T1000 (cell line): ENCODE data around the gene AHNAK.
"Not testable (repeated sequence)": the region's sequence is repeated elsewhere in the genome, so short reads cannot be mapped to it uniquely, and the experiment has no call there.

Source experiments
- DNase-seq: peaks from one replicate; lab custom pipeline; 2025; ENCODE audit warnings: mixed read lengths; lab: John Stamatoyannopoulos, UW

The AHNAK gene

DNA sequence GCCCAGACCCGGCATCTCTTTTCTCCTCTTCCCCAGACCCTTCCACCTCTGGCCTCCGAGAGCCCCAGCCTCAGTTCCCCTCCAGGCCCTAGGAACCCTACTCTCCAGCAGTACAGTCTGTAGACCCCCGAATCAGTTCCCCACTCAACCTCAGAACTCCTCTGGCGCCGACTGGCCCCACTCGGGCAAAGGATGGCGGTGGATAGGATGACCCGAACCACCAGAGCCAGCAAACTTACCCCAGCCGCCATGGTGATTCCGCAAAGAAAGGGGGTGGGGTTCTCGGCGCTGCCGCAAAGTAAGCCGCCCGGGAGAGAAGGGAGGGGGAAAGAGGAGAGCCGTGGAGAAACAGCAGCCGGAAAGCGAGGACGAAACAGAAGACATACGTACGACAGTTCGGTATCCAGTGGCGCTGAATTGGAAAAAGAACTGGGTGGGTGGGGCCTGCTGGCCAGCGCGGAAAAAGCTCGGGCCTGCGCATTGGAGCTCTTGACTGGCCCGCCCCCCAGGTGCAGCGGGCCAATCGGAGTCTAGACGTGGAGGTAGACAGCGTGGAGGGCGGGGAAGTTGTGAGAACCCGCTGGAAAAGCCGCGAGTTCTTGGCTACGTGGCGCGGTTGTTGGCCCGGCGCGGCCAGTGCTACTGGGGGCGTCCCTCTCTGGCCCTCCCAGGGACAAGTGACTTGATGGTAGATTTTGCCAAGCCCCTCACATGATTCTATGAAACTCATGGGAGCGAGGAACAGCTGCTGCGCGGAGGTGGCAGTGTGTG, 27.2 kb upstream of the AHNAK start, which contains the start of gene EEF1G:
Gene EEF1G, minus strand, starts transcription at position 300 of the 771 bp plus-strand sequence. Its CDS starts 49 bp downstream, at position 251.
- DNase-seq: peak; percentile 99

DNA sequence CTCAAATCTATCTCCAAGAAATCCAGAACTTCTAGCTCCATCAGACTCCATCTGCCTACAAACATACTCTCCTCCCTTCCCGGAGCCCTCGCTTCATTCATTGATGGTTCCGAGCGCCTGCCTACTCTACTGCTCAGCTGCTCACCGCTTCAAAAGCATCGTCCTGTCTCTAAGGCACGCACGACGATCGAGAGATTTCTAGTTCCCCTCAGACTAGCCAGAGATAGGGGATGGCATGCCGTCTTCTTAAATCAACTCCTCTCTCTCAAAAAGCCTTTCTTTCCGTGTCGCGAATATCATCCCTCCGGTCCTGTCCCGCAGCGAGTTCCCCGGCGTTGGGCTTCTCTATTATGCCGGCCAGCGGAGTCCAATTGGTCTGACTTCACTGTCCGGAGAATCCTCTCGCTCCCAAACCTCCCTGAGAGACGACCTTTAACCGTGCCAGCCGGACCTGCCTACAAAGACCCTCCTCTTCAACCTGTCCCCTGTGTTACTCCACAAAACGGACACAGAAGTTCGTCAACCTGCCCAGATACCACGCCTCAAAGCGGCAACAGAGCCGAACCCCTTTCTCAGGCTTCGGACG, 26.5 kb upstream of the AHNAK start:
- no peak for DNase-seq

DNA sequence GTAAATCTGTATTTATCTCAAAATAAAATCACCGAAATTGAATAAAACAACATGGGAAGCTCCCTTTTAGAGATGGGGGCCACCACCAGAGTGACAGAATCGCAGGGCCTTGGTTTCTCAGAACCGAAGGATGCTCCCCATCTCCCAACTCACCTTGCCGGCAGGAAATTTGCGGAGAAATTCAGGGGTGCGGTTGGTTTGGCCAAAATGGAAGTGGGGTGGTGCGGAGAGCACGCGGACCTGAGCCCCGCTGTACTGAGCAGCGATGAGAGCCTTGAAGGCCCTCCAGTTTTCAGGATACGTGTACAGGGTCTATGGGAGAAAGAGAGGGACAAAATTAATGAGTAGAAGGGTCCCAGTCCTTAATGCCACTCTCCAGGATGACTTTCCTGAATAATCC, 25.8 kb upstream of the AHNAK start:
- no peak for DNase-seq

DNA sequence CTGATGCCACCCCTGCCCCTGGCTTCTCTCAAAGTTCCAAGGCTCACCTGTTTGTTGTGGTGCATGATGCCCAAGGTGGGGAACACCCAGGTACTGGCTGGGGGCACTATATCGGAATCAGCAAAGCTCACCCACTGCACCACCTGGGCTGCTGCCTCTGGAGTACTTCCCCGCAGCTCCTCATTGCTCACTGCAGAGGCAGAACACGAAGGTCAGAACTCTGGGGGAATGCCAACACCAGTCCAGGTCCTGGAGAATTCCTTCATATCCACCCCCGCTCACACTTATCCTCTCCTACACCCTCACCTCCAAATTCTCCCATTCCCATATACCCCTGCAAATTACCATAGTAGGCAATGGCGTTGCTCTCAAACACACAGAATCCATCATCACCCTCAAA, 24.9 kb upstream of the AHNAK start:
- not testable (repeated sequence) for DNase-seq

DNA sequence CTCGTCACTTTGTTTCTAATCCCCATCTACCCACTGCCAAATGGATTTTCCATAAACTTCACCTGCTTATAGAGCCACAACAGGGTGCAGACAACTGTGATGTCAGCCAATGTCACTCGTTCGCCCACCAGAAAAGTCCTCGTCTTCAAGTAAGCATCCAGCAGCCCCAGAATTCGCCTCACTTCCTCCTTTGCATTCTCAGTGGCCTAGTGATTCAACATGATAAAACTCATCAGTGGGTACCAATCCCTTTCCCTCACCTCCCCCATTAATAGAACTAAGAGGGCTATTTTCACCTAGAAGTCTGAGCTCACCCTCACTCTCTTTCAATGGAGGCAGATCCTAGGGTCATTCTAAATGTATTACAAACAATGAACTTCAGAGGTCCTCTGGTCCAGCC, 24.3 kb upstream of the AHNAK start:
- DNase-seq: not testable (repeated sequence)

DNA sequence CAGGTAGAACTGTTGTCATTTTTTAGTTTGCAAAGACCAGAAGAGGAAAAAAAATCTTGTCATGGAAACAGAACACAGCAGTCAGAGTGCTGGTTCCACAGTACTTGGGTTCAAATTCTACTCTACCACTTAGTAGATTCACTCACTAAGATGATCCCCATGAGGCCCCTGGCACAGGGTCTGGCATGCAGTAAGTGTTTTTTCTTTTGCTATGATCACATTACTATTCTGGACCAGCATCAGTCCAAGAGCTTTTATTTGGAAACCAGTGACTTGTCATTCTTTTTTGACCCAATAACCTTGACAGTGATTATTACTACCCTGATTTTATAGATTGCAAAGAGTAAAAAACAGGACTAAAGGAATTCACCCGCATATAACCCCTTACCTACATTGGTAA, 23.0 kb upstream of the AHNAK start:
- no peak for DNase-seq

DNA sequence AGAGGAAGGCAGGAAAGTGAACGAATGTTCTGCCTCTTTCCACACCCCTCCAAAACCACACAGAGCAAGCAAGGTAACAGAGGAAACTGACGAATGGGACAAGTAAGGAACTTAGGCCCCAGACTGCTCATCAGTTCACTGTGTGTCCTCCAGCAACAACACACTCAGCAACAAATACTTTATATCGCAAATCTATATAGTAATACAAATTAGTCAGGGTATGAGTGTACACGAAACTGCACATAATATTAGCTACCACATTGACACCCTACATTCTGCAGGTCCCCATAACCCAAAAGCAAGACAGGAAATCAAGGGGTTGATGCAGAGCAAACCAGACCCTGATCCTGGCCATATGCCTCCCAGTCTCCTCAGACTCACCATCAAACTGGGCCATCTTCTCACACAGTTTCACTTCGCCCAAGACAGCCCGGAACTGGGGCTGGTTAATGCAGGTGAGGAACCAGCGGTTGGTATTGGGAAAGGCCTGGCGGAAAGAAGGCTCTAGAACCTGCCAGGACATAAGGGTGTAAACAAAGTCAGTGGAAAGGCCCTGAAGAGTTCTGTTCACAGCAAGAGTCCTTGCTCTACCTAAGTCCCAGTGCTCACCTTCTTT, 20.5 kb upstream of the AHNAK start:
- no peak for DNase-seq

DNA sequence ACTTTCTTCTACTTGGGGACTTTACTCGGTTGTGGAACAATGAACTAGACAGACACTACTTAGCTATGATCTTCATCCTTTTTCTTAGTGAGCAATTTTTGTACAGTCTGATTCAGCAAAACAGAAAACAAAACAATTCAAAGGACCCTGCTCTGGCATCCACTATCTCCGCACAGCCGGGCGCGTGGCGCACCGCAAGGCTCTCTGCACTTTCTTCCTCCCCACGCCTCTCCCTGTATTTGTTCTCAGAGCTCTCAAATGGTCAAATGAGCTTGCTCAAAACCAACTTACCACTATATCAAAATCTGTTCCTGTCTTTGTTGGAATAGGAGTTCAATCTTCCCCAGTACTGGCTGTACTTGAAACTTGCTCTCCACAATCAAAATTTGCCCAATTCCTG, 19.6 kb upstream of the AHNAK start:
- DNase-seq: no peak

DNA sequence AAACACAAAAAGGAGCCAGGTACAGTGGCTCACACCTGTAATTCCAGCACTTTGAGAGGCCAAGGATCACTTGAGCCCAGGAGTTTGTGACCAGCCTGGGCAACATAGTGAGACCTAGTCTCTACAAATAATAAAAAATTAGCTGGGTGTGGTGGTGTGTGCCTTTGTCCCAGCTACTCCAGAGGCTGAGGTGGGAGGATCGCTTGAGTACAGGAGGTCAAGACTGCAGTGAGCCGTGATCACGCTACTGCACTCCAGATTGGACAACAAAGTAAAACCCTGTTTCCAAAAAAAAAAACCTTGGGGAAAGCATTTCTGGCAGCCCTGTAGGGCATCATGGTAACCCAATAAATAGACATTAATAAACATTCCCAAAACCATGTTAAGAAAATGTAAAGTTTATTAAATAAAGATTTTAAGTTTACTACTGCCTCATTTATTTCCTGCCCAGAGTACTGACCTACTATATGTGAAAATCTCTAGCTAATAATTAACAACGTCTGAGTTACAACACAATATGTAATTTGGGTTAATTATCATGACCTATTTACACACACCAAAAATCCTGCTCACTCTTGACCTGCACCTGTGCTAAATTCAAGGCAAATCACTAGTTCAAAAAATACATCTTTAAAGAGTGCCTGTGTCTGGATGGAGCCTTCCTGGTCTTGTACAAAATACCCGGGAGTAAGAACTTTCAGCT, 18.6 kb upstream of the AHNAK start:
- DNase-seq: no peak

DNA sequence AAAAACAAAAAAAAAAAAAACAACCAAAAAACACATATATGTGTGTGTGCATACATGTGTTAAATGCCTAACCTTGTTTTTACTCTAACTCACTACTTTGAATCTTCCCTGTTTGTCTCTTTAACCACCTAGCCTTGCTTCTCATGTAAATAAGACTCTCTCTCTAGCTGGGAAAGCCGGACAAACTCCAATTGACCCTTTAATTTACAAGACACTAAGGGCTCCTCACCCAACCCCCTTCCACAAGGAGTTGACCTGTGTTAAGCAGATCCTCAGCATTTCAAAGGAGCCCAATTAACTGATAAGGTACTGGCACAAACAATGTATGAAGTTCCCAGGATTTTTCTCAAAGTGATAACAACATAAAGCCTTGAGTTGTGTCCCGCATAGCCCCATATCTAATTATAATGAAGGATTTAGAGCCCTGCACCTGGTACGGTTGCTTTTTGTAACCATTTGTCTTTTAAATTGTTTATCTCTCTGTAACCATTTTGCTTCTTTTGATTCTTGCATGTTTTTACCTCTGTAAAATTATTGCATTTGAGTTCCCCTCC, 15.1 kb upstream of the AHNAK start:
- DNase-seq: not testable (repeated sequence)

DNA sequence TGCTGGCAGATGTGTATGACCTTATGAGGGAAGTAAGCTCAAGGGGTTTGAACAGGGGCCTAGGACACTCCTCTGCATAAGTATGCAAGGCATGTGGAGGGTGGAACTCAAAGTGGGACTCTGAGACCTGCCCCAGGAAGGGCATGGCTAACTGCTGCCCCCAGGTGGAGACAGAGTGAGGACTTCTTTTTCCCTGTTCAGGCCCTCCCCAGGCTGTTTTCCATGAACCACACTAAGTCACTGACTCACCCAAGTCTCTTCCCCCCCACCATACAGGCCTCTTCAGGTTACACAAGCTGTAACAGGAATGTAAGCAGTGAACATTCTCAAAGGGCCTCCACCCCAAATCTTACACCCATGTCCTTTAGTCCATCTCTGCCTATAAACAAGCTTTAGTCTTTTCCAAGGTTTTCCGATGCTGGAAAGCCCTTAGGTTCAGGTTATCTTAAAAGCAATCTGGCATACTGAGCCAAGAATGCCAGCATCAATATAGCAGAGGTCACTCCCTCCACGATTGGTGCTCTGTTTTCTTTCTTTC, 14.0 kb upstream of the AHNAK start:
- DNase-seq: peak; percentile 89

DNA sequence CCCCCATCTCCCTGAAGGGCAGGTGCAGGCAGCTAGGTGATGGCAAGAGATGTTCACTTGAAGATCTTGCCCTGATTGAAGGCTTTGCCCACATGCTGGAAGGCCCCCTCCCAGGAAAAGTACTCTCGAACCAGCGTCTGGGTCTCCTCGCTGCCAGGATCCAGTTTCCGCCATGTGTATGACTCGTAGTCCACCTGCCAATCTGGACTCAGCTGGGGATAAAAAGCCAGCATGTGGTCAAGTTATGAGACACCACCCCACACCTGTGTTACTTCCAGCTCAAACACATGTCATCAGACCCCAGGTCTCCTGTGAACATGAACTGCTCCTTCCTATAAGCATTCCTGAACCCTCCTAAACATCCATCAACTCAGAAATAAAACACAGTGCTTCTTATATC, 13.0 kb upstream of the AHNAK start:
- DNase-seq: not testable (repeated sequence)

DNA sequence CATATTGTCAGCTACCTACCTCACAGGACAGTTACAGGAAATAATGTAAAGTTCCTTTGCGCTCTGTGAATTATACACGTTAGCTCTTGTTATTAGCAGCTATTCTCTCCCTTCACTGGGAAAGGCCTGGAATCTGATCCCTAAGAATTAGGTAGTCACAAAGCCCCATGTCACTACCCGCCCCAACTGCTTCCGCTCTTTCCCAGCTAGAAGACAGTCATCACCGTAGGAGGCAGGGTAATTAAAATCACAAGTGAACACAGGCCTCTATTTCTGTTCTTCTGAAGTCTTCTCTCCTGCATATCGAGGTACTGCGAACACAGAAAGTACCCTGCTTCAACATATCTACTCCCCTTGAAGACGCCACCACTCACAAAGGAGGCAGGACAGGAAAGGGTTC, 12.6 kb upstream of the AHNAK start:
- no peak for DNase-seq

DNA sequence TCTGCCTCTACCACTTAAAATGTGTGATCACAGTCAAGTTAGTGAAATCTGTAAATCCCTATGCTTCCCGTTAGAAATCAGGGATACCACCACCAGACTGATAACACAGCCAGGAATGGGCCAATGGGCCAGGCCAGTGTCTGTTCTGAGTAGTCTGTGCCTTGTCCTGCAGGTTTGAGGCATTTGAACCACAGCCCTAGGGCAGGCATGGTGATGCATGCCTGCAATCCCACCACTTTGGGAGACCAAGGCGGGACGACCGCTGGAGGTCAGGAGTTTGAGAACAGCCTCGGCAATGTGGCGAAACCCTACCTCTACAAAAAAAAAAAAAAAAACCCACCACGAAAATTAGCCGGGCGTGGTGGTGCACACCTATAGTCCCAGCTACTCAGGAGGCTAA, 12.1 kb upstream of the AHNAK start:
- DNase-seq: no peak

DNA sequence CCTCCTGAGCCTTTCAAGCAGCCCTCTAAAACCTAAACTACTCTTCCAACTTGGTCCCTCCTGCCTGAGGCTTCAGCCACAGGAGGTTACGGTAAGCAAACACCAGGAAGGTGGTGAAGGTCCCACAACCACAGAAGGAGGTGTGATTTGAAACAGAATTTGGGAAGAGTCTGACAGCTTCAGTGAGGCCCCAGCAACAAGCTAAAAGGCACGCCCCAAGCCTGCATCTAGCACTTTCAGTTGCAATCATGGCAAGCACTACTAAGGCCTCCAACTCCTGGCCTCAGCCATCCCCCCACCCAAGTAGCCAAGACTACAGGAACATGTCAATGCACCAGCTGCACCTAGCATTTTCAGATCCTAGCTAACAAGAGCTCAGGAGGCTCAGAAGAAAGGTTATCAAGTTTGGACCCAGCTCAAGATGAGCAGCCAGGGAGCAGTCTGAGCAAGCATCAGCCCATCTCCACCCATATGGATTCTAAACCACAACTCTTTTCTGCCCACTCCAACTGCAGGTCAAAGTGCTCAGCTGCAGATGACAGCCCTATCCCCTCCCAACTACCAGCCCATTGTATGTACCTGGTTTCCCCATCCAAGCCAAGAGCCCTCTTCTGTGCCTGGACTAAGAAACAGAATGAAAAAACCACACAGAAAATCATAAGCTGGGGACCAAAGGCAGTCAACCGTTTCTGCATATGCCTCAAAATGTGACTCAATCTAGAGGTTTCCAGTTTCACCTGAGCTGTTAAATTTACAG, 10.4 kb upstream of the AHNAK start:
- DNase-seq: no peak

DNA sequence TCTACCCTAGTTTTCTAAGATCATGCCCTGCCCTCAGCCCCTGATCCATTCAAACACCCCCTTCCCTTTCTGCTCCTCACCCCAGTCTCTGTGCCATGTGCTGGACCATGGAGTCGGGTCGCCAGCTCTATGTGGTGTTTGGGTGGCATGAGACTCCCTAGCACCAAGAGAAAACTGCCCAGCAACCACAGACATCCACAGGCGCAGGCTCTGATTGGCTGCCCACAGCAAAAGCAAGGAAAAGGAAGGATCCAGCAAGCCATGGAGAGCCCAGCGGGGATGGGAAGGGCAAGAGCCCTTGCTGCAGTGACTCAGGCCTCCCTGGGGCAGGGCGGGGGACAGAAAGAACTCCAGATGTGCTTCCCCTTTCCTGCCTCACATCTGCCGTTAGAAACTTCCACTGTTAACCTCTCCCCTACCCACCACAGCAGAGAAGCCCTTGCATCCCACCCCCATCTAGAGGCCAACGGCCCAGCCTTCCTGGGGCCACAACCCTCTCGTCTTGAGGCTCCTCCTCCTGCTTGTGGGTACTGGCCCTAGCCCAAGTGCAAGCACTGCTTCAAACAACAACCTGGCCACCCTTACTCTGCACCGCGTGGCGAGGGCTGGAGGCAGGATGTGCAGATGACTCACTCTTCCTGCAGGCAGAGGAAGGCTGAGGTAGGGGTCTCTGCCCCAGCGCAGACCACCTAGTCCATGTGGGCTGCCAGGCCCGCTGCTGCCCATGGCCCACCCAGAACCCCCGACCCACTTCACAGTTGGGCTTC, 9.7 kb upstream of the AHNAK start:
- DNase-seq: peak; percentile 95

DNA sequence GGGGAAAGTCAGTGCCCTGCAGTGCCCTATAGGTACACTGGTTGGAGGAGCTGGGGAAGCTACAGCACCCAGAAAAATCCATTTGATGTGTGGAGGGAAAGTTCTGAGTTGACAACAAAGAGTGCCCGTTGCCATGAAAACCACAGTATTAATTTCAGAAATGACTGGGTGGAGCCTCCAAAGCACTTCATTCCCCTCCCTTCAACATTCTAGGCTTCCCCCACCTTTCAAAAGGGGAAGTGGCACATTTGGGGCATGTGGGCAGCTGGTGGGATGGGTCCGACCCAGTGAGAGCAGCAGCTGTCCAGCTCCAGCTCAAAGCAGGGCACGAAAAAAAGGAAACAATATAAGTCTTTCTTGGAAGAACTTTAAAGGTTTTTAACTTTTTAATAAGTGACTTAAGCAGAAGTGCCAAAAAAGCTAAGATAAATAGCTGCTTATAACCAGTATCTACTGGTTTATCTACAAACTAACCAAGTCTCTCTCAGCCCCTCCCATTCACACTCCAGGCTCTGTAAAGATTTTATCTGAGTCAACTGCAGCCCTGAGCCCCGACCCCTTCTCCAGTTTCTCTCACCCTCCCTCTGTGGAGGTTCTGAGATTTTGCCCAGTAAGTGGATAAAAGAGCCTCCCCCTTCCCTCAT, 9.0 kb upstream of the AHNAK start:
- no peak for DNase-seq

DNA sequence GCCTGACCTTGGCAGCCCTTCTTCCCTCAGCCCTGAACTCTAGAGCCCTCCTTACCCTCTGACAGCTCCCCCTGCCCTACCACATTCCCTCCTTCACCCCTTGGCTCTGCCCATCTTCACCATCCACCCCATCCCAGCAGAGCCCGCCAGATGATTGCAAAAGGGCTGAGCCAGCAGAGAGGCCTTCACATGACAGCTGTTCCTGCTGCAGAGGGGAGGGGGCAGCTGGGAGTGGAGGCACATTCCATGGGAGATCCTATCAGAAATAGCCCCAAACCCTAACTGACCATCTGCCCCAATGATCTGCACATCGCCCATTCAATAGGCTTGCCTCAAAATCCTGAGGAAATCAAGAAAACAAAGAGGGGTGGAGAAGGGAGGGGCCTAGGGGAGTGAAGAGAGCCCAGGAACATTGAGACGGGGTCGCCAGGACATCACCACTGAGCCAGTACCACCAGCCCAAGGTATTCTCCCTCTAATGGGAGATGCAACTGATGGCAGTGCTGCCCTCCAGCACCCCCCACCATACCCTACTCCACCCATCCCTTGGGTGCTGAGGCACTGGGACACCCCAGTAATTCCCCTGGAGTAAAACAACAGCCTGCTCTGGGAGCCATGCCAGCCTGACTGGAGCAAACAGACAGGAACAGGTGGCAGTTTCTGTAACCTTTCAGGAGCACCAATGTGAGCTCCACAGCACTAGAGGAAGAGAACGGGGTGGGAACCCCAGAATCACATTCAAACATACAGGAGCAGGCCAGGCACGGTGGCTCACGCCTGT, 8.0 kb upstream of the AHNAK start:
- no peak for DNase-seq

DNA sequence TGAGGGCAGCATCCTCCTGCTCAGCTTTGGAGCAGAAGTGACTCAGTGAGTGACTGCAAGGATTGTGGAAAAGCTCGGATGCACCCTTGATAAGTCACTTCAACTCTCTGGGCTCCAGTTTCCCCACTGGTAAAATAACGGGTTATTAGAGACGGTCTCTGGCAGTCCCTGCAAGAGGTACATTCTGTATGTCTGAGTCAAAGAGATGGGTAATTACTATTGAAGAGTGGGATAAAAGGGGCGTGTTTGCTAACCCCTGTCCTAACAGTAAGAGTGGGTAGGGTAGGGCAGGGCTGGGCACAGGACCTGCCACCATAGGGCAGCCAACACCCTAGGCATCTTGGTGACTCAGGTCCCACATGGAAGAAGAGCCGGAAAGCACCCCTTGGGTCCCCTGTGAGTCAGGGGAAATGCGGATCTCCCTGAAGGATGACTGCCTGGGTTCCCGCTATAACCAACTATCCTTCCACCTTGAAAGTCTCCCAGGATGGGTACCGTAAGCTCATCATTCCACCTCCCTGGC, 7.3 kb upstream of the AHNAK start:
- DNase-seq: peak; percentile 87
